NOMO-1 treated with DMSO at 0.1 percent for 48 hours (cell line): ENCODE data around the gene IMMT.
A peak's percentile ranks its signal among the peaks of the same experiment; 100 is the strongest.
"Not testable (repeated sequence)": the region's sequence is repeated elsewhere in the genome, so short reads cannot be mapped to it uniquely, and the experiment has no call there.

ENCODE experiments used
- DNase-seq: peaks from one replicate; lab custom pipeline; 2025; ENCODE audit not compliant: unreplicated experiment; lab: John Stamatoyannopoulos, UW

Gene IMMT

DNA sequence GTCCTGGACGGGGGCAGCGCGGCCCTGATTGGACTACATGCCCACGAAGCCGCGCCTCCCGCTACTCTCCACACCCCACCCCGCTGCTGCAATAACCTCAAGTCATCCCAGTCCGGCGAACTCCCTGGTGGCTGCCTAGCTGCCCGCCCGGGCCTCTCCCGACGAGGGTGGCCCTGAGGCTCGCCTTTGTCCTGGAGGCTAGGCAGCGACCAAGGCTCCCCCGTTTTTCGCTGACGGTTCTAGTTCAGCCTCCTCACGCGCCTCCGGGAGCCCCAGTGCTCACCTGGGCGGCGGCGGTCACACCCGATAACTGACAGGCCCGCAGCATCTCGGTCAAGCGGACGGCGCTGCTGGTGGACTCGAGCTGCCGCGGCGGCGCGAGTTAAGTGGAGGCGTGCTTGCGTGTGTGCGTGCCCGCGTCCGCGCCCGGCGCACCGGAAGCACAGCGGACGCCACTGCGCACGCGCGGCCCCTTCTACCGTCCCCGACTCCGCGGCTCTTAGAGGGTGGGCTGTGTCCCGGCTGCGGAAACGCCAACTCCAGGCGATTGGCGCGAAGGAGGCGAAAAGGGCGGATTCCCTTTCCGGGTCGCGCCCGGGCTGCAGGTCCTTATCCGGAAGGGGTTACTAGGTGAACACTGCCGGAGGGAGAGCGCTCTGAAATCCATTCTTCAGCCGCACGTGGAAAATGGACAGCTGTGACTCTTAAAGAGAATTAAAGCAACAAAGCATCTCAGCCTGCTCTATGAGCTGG lies at the start of gene IMMT:
Gene IMMT (minus strand): TSS at position 408 of the 753 bp plus-strand sequence. CDS start 80 bp downstream, at position 328.
- peak; percentile 96 for DNase-seq

- DNase-seq, result not testable (repeated sequence)
Observed at GRCh38 chr2:86244781-86245180, 49.5 kb upstream of the IMMT start.

DNA sequence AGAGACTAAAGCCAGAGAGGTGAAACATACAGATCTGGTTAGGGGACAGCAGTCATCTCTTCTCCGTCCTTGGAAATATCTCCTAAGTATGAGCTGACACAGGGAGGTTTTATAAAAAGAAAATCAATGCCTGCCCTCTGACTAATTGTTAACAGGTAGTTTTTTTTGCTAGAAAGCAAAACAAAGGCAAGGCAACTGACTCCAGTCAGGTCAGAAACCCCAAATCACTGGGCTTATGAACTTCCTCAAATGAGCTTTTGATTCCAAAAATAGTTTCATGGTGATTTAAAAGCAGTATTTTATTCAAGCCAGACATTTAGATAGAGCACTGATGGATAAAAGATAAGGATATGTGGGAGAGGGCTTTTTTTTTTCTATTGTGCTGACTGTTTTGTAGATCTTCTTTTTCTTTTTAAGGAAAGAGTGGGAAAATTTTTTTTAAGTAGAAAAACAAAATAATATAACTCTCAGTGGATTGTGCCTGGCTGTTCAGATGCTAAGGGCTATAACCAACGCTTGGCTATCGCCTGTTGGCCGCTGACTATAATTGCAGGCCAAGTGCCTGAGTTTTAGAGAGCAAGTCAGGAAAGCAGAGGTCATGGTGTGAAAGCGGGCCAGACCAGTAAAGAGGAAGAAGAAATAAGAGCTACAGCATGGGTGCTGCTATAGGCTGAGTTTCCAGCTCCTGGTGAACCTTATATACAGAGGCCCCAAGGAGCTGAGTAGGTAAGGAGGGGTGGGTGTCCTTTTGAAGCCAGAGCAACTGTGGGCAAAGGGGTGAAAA lies 48.9 kb upstream of the IMMT start:
- DNase-seq, result peak; percentile 61

- no peak for DNase-seq
Observed at GRCh38 chr2:86243272-86243671, 48.0 kb upstream of the IMMT start.

- no peak for DNase-seq
Observed at GRCh38 chr2:86241611-86242010, 46.3 kb upstream of the IMMT start.

GRCh38 chr2:86240251-86240650 lies 45.0 kb upstream of the IMMT start:
- no peak for DNase-seq

- no peak for DNase-seq
Observed at GRCh38 chr2:86239745-86240144, 44.5 kb upstream of the IMMT start.

GRCh38 chr2:86239326-86239725 lies 44.1 kb upstream of the IMMT start:
- no peak for DNase-seq

DNA sequence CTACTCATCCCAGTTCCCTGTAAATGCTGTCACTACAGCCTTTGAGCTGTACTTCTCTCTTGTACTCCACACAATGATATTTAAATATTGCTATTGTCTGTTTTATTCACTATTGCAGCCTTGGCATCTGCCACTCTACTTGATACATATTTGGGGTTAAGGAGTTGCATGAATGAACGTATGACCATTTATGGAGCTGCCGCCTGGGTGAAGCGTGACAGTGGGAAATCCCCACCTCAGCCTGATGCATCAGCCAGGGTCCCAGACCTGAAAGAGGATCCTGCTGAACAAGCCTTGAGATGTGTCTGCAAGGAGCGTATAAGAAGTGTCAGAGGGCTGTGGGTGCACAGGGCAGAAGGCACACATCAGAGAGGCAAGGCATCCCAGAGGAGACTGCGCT lies 43.1 kb upstream of the IMMT start:
- DNase-seq, result no peak

GRCh38 chr2:86237172-86237571 lies 41.9 kb upstream of the IMMT start:
- no peak for DNase-seq

GRCh38 chr2:86235196-86235980 lies 40.1 kb upstream of the IMMT start:
- no peak for DNase-seq

DNA sequence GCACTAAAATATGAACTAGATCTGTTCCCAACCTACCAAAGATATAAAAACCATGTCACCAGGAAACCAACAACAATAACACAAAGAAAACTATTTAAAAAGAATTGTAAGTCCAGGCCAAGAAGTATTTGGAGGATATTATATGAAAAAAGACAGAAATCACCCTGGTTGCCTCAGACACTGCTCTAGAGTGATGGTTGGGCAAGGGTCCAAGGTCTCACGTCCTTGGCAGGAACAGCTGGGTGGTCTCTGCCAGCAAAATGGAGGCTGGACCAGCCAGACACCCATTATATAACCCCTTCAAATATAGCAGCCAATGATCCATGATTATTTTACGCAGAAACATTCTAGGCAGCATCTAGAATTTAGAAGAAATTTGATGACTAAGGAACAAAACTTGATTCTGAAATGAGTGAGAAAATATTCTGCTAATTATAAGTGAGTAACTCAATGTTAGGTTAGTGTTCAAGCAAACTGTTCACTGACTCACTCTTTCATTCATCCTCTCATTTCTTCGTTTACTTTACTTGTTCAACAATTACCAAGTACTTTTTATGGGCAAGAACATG lies 39.4 kb upstream of the IMMT start:
- no peak for DNase-seq

DNA sequence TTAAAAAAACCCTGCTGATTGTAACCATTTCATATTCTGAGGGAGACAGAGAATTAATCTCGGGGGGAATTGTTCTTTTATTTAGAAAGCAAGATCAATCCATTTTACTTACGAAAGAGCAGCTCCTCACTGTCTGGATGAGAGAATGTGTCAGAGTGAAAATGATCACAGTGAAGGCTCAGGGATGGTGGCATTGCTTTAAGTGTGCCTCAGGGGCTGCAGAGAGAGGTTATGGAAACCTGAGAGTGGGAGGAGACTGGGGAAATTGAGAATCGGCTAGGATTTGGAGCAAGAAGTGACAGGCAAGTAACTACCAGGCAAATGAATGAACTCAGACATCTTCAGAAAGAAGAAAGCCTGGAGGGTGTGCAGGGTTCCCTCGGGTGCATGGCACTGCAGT lies 38.2 kb upstream of the IMMT start:
- DNase-seq, result no peak

DNA sequence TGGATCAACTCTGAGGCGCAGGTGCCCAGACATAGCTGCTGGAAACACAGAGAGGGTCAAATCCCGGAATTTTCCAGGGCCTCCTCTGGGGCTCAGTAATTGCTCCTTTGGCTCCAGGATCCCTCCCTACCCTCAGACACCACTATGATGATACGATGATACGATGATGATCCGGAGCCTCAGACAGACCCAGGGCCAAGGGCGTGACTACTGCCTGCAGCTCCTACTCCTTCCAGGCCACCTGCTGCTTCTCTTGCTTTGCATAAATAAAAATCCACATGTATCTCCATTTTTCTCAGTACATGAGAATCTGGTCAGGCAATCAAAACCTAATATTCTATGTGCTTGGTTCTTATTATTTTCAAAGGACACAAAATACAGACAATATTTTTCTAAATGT lies 37.6 kb upstream of the IMMT start:
- DNase-seq, result no peak

DNA sequence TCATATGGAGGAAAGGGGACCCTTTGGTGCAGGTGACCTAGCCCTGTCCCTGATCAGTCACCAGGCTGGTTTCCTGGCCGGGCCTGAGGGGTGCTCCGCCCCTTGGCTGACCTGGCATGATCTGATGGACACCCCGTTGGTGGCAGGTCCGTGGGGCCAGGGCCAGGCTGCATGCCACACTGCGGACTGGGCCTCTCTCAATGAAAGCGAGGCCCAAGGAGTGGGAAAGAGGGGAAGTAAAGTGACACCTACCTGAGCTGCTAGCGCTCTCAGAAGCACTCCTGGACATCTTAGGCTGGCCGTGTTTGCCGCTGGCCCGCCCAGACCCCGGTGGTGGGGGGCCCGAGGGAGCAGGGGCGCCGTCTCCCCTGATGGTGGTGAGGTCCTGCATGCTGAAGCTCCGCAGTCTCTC lies 37.1 kb upstream of the IMMT start:
- no peak for DNase-seq

DNA sequence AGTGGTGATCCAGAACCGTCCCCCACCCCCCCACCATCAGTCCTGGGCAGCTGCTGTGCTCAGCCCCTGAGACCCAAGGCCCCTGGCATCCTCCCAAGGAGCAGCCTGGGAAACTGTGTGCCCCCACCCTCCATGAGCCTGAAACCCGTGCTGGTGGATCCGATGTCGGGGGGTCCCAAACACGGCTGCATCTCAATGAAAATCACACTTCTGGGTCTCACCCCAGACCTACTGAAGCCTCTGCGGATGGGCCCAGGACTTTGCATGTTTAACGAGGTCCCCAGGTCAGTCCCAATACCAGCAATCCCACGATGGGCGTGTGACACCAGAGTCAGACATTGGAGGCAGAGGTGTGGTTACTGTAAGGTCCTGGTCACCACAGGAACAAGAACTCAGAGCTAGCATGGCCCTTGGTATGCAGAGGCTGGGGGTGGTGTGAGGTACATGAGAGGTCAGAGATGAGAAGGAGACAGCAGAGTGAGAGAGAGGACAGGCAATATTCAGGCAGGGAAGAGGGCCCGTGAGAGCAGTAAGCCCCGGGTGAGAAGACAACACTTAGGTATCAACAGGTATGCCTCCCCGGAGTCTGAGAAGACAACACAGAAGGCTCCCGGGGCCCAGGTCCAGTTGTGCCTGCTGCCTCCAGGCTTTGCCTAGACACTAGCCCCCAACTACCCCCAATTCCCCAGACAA lies 36.6 kb upstream of the IMMT start:
- no peak for DNase-seq

DNA sequence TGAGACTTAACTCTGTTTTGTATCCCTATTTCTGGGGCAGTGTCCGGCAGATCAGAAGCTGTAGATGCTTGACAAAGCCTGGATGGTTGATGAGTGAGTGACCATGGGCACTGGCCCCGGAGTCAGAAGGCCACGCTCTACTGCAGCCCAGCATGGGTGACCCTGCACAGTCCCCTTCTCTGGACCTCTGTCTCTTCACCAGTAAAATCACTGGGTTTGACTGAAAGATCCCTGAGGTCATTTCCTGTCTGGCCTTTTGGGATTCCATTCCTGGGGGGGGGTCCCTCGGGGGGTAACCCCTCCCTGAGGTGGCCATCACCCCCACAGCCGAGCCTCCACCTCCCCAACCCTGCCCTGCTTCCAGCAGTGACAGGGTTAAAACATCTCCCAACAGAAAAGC lies 35.7 kb upstream of the IMMT start:
- DNase-seq, result no peak

- peak; percentile 73 for DNase-seq
Observed at GRCh38 chr2:86229221-86229620, 34.0 kb upstream of the IMMT start.

DNA sequence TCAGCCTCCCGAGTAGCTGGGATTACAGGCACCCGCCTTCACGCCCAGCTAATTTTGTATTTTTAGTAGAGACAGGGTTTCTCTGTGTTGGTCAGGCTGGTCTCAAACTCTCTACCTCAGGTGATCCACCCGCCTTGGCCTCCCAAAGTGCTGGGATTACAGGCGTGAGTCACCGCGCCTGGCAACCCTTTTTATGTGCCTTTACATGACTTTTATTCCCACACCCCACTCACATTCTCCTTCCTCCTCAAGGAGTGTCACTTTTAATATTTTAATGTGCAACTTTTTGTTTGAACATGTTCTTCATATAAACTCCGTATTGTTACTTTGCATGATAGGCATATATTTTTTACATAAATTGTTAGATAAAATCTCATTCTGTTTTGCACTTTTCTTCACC lies 33.3 kb upstream of the IMMT start:
- DNase-seq, result not testable (repeated sequence)

DNA sequence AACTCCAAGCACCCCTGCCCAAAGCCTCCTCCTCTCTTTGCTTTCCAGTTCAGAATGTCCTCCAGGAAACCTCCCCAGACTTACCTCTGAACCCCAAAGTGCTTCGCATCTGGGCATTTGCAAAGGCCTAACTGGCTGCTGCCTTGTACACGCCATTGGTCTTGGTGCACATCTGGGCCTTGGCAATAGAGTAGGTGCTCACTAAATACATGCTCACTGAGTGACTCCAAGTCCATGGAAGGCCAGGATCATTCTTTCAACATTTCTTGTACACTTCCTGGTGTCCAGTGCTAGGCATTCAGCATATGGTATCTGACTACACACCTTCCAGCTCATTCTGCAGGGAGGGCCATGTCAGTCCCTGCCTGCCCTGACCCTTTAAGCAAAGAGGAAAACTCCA lies 32.4 kb upstream of the IMMT start:
- no peak for DNase-seq
